GM12874 (cell line): Measurements from ENCODE around the gene NRIP1.

Experiments used
- CTCF ChIP-seq: IDR thresholded peaks from 2 replicates; pipeline ENCODE4 v1.5.1; 2011; ENCODE audit warnings: low read depth, mild to moderate bottlenecking, control low read depth, low read length, moderate library complexity; ENCODE audit not compliant: insufficient read depth

Gene NRIP1

DNA sequence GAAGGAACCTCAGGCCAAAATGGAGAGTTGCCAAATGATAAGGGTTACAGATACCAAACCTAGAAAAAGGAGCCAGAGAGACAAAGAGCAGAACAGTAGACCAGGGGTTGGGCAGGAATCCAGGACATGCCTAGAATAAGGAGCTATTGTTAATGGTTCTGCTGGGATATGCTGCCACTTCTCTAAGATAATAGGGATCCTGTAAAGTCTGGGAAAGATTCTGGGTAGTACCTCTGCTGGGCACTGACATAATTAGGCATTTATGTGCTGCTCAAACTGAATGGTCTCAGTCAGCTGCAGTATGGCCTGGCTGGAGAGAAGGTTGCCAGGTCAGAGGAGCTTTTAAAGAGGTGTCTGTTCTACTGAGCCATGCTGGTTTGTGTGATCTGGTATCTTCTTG is 19.9 kb upstream of the NRIP1 start:
- TF ChIP-seq CTCF, result no peak

DNA sequence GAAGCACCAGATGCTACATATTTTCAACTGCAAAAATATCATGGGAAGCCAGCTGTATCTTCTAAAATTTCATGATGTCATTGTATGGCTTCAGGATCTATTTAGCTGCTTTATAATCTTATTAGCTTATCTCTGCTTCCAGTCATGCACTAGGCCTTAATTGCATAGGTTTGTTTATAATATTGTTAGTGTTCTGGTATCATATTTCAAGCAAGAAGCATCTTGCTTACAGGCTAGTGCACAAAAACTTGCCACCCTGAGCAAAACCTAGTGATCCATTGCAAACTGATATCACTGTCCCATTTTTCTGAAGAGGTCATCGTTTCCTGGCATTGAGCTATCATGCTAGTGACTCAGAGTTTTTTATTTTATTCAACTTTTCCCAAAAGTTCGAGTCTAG is 15.7 kb upstream of the NRIP1 start:
- TF ChIP-seq CTCF, result no peak

GRCh38 chr21:15079269-15079668 is 14.5 kb upstream of the NRIP1 start:
- no peak for TF ChIP-seq CTCF

DNA sequence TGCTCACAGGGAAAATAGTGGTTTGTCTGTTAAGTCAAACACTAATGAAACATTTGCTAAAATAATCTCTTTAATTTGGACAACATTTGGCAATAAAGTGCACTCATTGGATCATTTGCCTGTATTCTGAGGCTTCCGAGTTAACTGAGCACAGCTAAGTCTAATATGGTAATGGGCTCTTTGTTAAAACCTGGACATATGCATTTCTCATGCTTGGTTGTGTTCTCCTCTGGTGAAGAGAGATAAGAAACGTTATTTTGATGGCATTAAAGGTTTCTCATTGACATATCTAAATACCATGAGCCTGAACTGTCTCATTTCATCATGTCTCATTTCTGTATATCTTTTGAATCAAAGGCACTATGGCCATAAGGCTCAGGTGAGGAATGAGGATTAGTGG is 13.4 kb upstream of the NRIP1 start:
- TF ChIP-seq CTCF, result no peak

- TF ChIP-seq CTCF, result no peak
These were observed 12.8 kb upstream of the NRIP1 start for GRCh38 chr21:15077529-15078145.

DNA sequence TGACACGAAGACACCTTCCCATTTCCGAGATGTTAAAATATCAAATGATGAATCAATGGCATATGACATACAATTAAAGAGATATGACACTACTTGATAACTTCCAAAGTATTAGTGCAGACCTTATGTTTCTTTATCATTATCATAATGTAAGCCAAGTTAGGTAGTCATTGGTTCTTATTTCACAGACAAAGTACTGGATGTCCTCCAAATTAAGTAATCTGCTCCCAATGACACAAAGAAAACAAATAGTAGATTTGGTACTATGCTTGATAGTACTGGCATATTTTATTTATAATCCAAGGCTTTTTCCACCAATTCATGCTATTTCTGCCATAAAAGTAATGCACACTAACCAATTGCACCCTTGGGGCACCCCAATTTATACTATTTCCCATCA is 11.9 kb upstream of the NRIP1 start:
- TF ChIP-seq CTCF, result no peak

DNA sequence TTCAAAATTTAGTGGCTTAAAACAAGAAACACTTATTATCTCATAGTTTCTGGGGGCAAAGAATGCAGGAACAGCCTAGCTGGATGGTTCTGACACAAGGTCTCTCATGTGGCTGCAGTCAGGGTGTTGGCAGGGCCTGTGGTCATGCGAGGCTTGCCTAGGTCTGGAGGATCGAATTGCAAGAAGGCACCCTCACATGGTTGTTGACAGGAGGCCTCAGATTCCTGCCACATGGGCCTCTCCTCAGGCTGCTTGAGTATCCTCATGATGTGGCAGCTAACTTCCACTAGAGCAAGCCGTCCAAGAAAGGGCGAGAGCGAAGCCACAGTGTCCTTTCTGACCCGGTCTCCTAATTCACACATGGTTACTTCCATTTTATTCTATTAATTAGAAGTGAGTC is 6.2 kb upstream of the NRIP1 start:
- no peak for TF ChIP-seq CTCF

- no peak for TF ChIP-seq CTCF
These were observed 1.3 kb upstream of the NRIP1 start for GRCh38 chr21:15066123-15066575.
